Endothelial cell of umbilical vein (primary cell): ENCODE data around the gene RIT2. TPM values are rescaled to one million over a fixed set of nuclear protein-coding genes. Genes with fewer than 3 reads are reported as not detected.

ENCODE experiments used
- BruUV-seq: library from RNA; stranded (reverse); fragments of 400-500 nt; replicated peaks from 2 replicates; lab custom pipeline; 2021; lab: Mats Ljungman, UMichigan
- CTCF ChIA-PET: fragments of 300-600, 350-600 bp; sonication (Branson Sonifier 250); formaldehyde crosslinking; loops from one replicate; lab custom pipeline; 2021; ENCODE audit warnings: antibody characterized with exemption, inconsistent platforms; lab: Charles Lee
- POLR2A ChIA-PET: fragments of 300-600, 350-600 bp; sonication (Branson Sonifier 250); formaldehyde crosslinking; loops from one replicate; lab custom pipeline; 2021; ENCODE audit warnings: antibody characterized with exemption, inconsistent platforms; lab: Charles Lee
- DNase-seq: peaks from one replicate; pipeline ENCODE4 v3.0.0-alpha.2; 2011; ENCODE audit warnings: low read depth, low spot score
- FAIRE-seq: peaks from 2 replicates; lab custom pipeline; 2011; peaks lifted over from hg19 to GRCh38; lab: Jason Lieb, UNC
- H2AFZ ChIP-seq: 2 replicates; pipeline ENCODE4 v1.6.0; 2012; ENCODE audit warnings: low read depth, low read length, control low read depth, inconsistent platforms
- H3K27ac ChIP-seq: 2 replicates; pipeline ENCODE4 v1.5.1; 2011; ENCODE audit warnings: low read depth, mild to moderate bottlenecking, control low read depth, low read length, moderate library complexity; ENCODE audit not compliant: insufficient read depth
- H3K27me3 ChIP-seq, 2 experiments: 2 replicates each; pipeline versions ENCODE4 v1.6.0 to v1.6.1; 2011; ENCODE audit warnings: low read length in 2 of 2, mixed read lengths in 1 of 2; ENCODE audit not compliant: control insufficient read depth in 2 of 2, insufficient read depth in 2 of 2
- H3K36me3 ChIP-seq, 2 experiments: 2 replicates in 1 of 2; 3 replicates in 1 of 2; pipeline ENCODE4 v1.5.1; 2011; ENCODE audit warnings: low read length in 2 of 2, mild to moderate bottlenecking in 1 of 2, moderate library complexity in 1 of 2; ENCODE audit not compliant: control insufficient read depth in 2 of 2, insufficient read depth in 2 of 2; ENCODE audit errors: extremely low read depth in 1 of 2
- H3K4me1 ChIP-seq: 3 replicates; pipeline ENCODE4 v1.5.1; 2011; ENCODE audit warnings: mild to moderate bottlenecking, low read length; ENCODE audit not compliant: control insufficient read depth, insufficient read depth; ENCODE audit errors: extremely low read depth
- H3K4me2 ChIP-seq: 2 replicates; pipeline ENCODE4 v1.6.1; 2011; ENCODE audit warnings: low read length, control low read depth, mixed read lengths; ENCODE audit not compliant: insufficient read depth
- H3K4me3 ChIP-seq, 3 experiments: fragments of 200-600 bp in 1 of 3; sonication (generic), shearing (Covaris generic) in 1 of 3; replicated peaks in 1 of 3; 2 replicates each; pipeline ENCODE4 v1.5.1; 2011 to 2016; ENCODE audit warnings: control low read depth in 3 of 3, low read length in 3 of 3, mild to moderate bottlenecking in 2 of 3, inconsistent platforms in 1 of 3, low read depth in 1 of 3, moderate library complexity in 1 of 3; ENCODE audit not compliant: insufficient read depth in 1 of 3
- H3K79me2 ChIP-seq: 2 replicates; pipeline ENCODE4 v1.6.0; 2012; ENCODE audit warnings: low read length, inconsistent platforms; ENCODE audit not compliant: control insufficient read depth, insufficient read depth
- H3K9ac ChIP-seq: replicated peaks from 2 replicates; pipeline ENCODE3; 2011; ENCODE audit warnings: low read length, control low read depth; ENCODE audit not compliant: insufficient read depth; ENCODE audit errors: extremely low read depth
- H3K9me1 ChIP-seq: replicated peaks from 3 replicates; pipeline ENCODE4 v1.6.0; 2011; ENCODE audit warnings: mild to moderate bottlenecking, low read length; ENCODE audit not compliant: control insufficient read depth, insufficient read depth; ENCODE audit errors: extremely low read depth
- H3K9me3 ChIP-seq: replicated peaks from 2 replicates; pipeline ENCODE4 v1.5.1; 2012; ENCODE audit warnings: low read length, inconsistent platforms; ENCODE audit not compliant: control insufficient read depth, insufficient read depth
- H4K20me1 ChIP-seq: replicated peaks from 2 replicates; pipeline ENCODE3; 2011; ENCODE audit warnings: mild to moderate bottlenecking, low read length; ENCODE audit not compliant: control insufficient read depth, insufficient read depth; ENCODE audit errors: extremely low read depth
- FOS ChIP-seq: IDR thresholded peaks from 2 replicates; pipeline ENCODE4 v1.6.1; 2011; ENCODE audit warnings: mild to moderate bottlenecking, low read length, moderate library complexity, borderline replicate concordance; ENCODE audit not compliant: insufficient read depth
- GATA2 ChIP-seq: IDR thresholded peaks from 2 replicates; pipeline ENCODE4 v1.7.0; 2011; ENCODE audit warnings: low read depth, mild to moderate bottlenecking, moderate library complexity, mixed read lengths, low read length; ENCODE audit not compliant: insufficient read length, insufficient read depth
- JUN ChIP-seq: IDR thresholded peaks from 2 replicates; pipeline ENCODE4 v1.6.1; 2011; ENCODE audit warnings: borderline replicate concordance, low read depth; ENCODE audit not compliant: insufficient read length, insufficient read depth
- MYC ChIP-seq: IDR thresholded peaks from one replicate; pipeline ENCODE4 v1.6.1; 2011; ENCODE audit warnings: mild to moderate bottlenecking, low read depth, low read length
- POLR2A ChIP-seq: IDR thresholded peaks from 2 replicates; pipeline ENCODE4 v1.6.1; 2012; ENCODE audit warnings: low read depth, mild to moderate bottlenecking, control low read depth, low read length
- POLR2AphosphoS5 ChIP-seq: IDR thresholded peaks from 2 replicates; pipeline ENCODE4 v1.6.1; 2012; ENCODE audit warnings: low read depth, mild to moderate bottlenecking, control low read depth, low read length, moderate library complexity; ENCODE audit not compliant: insufficient read depth
- dilution Hi-C: fragments of 300-500 bp; cut with MboI; formaldehyde crosslinking; loops from one replicate; pipeline ENCODE4 v1.15.0; 2019; ENCODE audit warnings: low sequenced_read_pairs; ENCODE audit not compliant: extremely low pct_ligation_motif_present
- intact Hi-C: fragments of 100-400 bp; cut with micrococcal nuclease; formaldehyde crosslinking; loops from one replicate; pipeline ENCODE4 v1.10.0; 2022
- polyA plus RNA-seq, 4 experiments: library from polyadenylated mRNA; depleted of rRNA in 3 of 4; stranded (reverse) in 3 of 4; unstranded in 1 of 4; fragments of >200 nt; gene quantifications; 2 replicates each; pipeline versions ENCODE4 v1.2.1 to v1.2.3, GENCODE V29; 2011 to 2012; ENCODE audit warnings: missing spikeins in 1 of 4
- total RNA-seq: library from RNA; stranded (reverse); gene quantifications from 2 replicates; pipeline ENCODE4 v1.2.3, GENCODE V29; 2021
- TF ChIP-seq, protein P1 (sequence below): IDR thresholded peaks from 2 replicates; pipeline ENCODE4 v1.6.1; 2011; ENCODE audit not compliant: insufficient read depth, insufficient read length
- TF ChIP-seq, protein P2 (sequence below), 2 donors: IDR thresholded peaks; 1 replicate in 1 of 2; 2 replicates in 1 of 2; pipeline ENCODE4 v1.5.1; 2011; ENCODE audit warnings: low read length in 2 of 2, mild to moderate bottlenecking in 2 of 2, moderate library complexity in 2 of 2, control low read depth in 1 of 2, inconsistent platforms in 1 of 2, low read depth in 1 of 2; ENCODE audit not compliant: insufficient read depth in 1 of 2; ENCODE audit errors: extremely low read depth in 1 of 2

Gene RIT2
- total and polyA plus RNA-seq, 2 donors (not counting 3 experiments of a cell fraction or from before 2014, with no cell fraction given) = not detected

- ChIA-PET CTCF (no interaction called here), POLR2A (no interaction called here)
- dilution Hi-C loops (no loop called here), intact Hi-C loops (no loop called here)
- TF ChIP-seq GATA2 (no peak), MYC (no peak), JUN (no peak), FOS (no peak), POLR2AphosphoS5 (no peak), POLR2A (no peak)
- TF ChIP-seq, protein P1, sequence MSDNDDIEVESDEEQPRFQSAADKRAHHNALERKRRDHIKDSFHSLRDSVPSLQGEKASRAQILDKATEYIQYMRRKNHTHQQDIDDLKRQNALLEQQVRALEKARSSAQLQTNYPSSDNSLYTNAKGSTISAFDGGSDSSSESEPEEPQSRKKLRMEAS = no peak
- TF ChIP-seq, protein P2, sequence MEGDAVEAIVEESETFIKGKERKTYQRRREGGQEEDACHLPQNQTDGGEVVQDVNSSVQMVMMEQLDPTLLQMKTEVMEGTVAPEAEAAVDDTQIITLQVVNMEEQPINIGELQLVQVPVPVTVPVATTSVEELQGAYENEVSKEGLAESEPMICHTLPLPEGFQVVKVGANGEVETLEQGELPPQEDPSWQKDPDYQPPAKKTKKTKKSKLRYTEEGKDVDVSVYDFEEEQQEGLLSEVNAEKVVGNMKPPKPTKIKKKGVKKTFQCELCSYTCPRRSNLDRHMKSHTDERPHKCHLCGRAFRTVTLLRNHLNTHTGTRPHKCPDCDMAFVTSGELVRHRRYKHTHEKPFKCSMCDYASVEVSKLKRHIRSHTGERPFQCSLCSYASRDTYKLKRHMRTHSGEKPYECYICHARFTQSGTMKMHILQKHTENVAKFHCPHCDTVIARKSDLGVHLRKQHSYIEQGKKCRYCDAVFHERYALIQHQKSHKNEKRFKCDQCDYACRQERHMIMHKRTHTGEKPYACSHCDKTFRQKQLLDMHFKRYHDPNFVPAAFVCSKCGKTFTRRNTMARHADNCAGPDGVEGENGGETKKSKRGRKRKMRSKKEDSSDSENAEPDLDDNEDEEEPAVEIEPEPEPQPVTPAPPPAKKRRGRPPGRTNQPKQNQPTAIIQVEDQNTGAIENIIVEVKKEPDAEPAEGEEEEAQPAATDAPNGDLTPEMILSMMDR (IDR thresholded peaks at IDR 0.05; ENCODE audit: extremely low read depth in 1 of 2, insufficient read depth in 1 of 2, low read depth in 1 of 2, low read length in 2 of 2) = no peak
- Histone ChIP-seq H3K9me3 (no peaks in the 10 kb centered on the region), H4K20me1 (no peaks in the 10 kb centered on the region), H3K4me2 (no peak overlapping the region), H3K4me1 (no peaks in the 10 kb centered on the region), H3K9me1 (no peaks in the 10 kb centered on the region), H3K27me3 (no peaks in the 10 kb centered on the region), H3K79me2 (no peaks in the 10 kb centered on the region), H3K27ac (no peak overlapping the region), H2AFZ (no peak overlapping the region), H3K9ac (no peak overlapping the region), H3K36me3 (no peaks in the 10 kb centered on the region), H3K4me3 (no peak overlapping the region)
- BruUV-seq = no TSS peak
- FAIRE-seq = no peak
- no peak for DNase-seq
Measured at GRCh38 chr18:42909095-42909494, 206.4 kb downstream of the RIT2 start.
